GM21423 (cell line): ENCODE measurements around the gene VAMP7.
"Not testable (repeated sequence)": the region's sequence is repeated elsewhere in the genome, so short reads cannot be mapped to it uniquely, and the experiment has no call there.

Experiments
- ATAC-seq: cut with Tn5 transposase; IDR thresholded peaks from one replicate; pipeline ENCODE4 v1.9.1; 2021; ENCODE audit warnings: mild to moderate bottlenecking, moderate library complexity; ENCODE audit not compliant: unreplicated experiment

VAMP7 gene

DNA sequence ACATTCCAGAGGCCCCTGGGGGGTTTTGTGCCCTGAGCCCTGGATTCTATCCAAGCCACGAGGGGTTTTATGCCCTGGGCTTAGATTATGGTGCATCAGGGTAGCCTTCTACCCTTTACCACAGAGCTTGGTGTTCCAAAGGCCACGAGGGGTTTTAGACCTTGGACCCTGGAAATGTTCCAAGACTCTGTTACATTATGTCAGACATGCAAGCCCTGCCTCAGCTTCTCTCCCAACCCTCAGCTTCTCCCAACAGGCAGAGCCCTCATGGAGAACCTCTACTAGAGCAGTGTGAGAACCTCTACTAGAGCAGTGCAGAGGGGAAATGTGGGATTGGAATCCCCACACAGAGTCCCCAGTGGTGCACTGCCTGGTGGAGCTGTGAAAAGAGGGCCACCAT lies 105.8 kb downstream of the VAMP7 start:
- ATAC-seq = not testable (repeated sequence)

DNA sequence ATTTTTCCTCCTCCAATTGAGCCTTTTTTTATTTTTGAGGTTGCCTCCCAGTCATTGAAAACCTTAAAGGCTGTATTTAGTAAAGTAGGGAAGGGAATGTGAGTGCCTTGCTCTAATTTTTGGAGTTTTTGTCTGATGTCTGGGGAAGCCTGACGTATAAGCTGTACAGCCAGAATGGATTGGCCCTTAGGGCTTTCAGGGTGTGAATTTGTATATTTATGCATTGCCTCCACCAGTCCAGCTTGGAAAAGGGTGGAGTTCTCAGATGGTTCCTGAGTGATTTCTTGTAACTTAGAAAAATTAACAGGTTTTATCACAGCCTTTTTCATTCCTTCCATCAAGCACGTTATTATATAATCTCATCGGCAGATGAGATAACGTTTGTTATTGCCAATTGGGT lies 107.7 kb downstream of the VAMP7 start:
- ATAC-seq = no peak
